Measurements from ENCODE around the gene CCDC40. TPM values are rescaled to one million over a fixed set of nuclear protein-coding genes. Genes with fewer than 3 reads are reported as not detected.

Gene CCDC40
- total RNA-seq, 2 donors from 2014 or later = 3.0 to 9.3 TPM

GRCh38 chr17:80008848-80009247, 27.6 kb upstream of the CCDC40 start:
- Histone ChIP-seq H3K9me3 (no peaks in the 10 kb centered on the region), H3K4me3 (no peak overlapping the region), H3K4me1 (peaks cover 0 to 19% of the 10 kb centered on the region in 2 donors), H3K27me3 (no peaks in the 10 kb centered on the region), H3K36me3 (peaks cover 16% of the 10 kb centered on the region), H3K27ac (no peak overlapping the region)
- DNase-seq (ENCODE audit: low spot score) = no peak
- no peak for TF ChIP-seq CTCF (IDR thresholded peaks at IDR 0.05)

- Histone ChIP-seq H3K4me3 (no peak overlapping the region), H3K9me3 (no peaks in the 10 kb centered on the region), H3K27ac (no peak overlapping the region), H3K36me3 (peaks cover 16% of the 10 kb centered on the region), H3K27me3 (no peaks in the 10 kb centered on the region), H3K4me1 (peaks cover 0 to 19% of the 10 kb centered on the region in 2 donors)
- DNase-seq (ENCODE audit: low spot score) = no peak
- TF ChIP-seq CTCF (IDR thresholded peaks at IDR 0.05) = no peak
Observed at GRCh38 chr17:80009391-80010282, 26.8 kb upstream of the CCDC40 start.

GRCh38 chr17:80010283-80010858, 26.1 kb upstream of the CCDC40 start:
- H3K9me3 ChIP-seq = no peaks in the 10 kb centered on the region
- TF ChIP-seq CTCF (IDR thresholded peaks at IDR 0.05) = no peak
- peaks cover 16% of the 10 kb centered on the region for H3K36me3 ChIP-seq
- no peak overlapping the region for H3K27ac ChIP-seq
- no peak overlapping the region for H3K4me3 ChIP-seq
- no peaks in the 10 kb centered on the region for H3K27me3 ChIP-seq
- H3K4me1 ChIP-seq = peaks cover 0 to 19% of the 10 kb centered on the region in 2 donors
- no peak for DNase-seq (ENCODE audit: low spot score)

- TF ChIP-seq CTCF (IDR thresholded peaks at IDR 0.05) = no peak
- Histone ChIP-seq H3K36me3 (peaks cover 16% of the 10 kb centered on the region), H3K4me1 (peaks cover 0 to 10% of the 10 kb centered on the region in 2 donors), H3K27me3 (no peaks in the 10 kb centered on the region), H3K9me3 (no peaks in the 10 kb centered on the region), H3K27ac (no peak overlapping the region), H3K4me3 (no peak overlapping the region)
- DNase-seq (ENCODE audit: low spot score) = no peak
Observed at GRCh38 chr17:80011989-80012555, 24.4 kb upstream of the CCDC40 start.

- H3K4me3 ChIP-seq = no peak overlapping the region
- no peak overlapping the region for H3K27ac ChIP-seq
- H3K9me3 ChIP-seq = no peaks in the 10 kb centered on the region
- H3K4me1 ChIP-seq = peaks cover 0 to 10% of the 10 kb centered on the region in 2 donors
- DNase-seq (ENCODE audit: low spot score) = no peak
- TF ChIP-seq CTCF (IDR thresholded peaks at IDR 0.05) = no peak
- no peaks in the 10 kb centered on the region for H3K27me3 ChIP-seq
- H3K36me3 ChIP-seq = peaks cover 16% of the 10 kb centered on the region
Observed at GRCh38 chr17:80012765-80013741, 23.4 kb upstream of the CCDC40 start.

All from right atrium auricular region (tissue), 2 donors.